Neural progenitor cell (in vitro differentiated cells): ENCODE measurements around the gene ARL6IP6.
"Not testable (repeated sequence)": the region's sequence is repeated elsewhere in the genome, so short reads cannot be mapped to it uniquely, and the experiment has no call there.

Experiments
- EZH2 ChIP-seq: fragments of 200-600 bp; sonication (generic); IDR thresholded peaks from 2 replicates; pipeline ENCODE4 v1.6.1; 2017; ENCODE audit warnings: antibody characterized with exemption, mild to moderate bottlenecking, moderate library complexity
- EZH2phosphoT487 ChIP-seq: fragments of 200-600 bp; sonication (generic); IDR thresholded peaks from 2 replicates; pipeline ENCODE4 v1.6.1; 2017; ENCODE audit warnings: antibody characterized with exemption
- TF ChIP-seq, protein P1 (sequence below): fragments of 200-600 bp; sonication (generic); IDR thresholded peaks from 2 replicates; pipeline ENCODE4 v1.5.1; 2017; ENCODE audit warnings: antibody characterized with exemption, mild to moderate bottlenecking

GRCh38 chr2:152737509-152737908 lies 19.1 kb downstream of the ARL6IP6 start:
- TF ChIP-seq, protein P1, sequence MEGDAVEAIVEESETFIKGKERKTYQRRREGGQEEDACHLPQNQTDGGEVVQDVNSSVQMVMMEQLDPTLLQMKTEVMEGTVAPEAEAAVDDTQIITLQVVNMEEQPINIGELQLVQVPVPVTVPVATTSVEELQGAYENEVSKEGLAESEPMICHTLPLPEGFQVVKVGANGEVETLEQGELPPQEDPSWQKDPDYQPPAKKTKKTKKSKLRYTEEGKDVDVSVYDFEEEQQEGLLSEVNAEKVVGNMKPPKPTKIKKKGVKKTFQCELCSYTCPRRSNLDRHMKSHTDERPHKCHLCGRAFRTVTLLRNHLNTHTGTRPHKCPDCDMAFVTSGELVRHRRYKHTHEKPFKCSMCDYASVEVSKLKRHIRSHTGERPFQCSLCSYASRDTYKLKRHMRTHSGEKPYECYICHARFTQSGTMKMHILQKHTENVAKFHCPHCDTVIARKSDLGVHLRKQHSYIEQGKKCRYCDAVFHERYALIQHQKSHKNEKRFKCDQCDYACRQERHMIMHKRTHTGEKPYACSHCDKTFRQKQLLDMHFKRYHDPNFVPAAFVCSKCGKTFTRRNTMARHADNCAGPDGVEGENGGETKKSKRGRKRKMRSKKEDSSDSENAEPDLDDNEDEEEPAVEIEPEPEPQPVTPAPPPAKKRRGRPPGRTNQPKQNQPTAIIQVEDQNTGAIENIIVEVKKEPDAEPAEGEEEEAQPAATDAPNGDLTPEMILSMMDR, result not testable (repeated sequence)
- not testable (repeated sequence) for TF ChIP-seq EZH2, EZH2phosphoT487
